Jurkat, Clone E6-1 (cell line): Measurements from ENCODE around the gene EXOC8.
A peak's percentile ranks its signal among the peaks of the same experiment; 100 is the strongest.
"Not testable (repeated sequence)": the region's sequence is repeated elsewhere in the genome, so short reads cannot be mapped to it uniquely, and the experiment has no call there.

Experiments
- DNase-seq: peaks from one replicate; pipeline ENCODE4 v3.0.0-alpha.2; 2011; ENCODE audit warnings: low read depth, low spot score
- H3K4me3 ChIP-seq: 2 replicates; pipeline ENCODE4 v1.5.1; 2011; ENCODE audit warnings: mild to moderate bottlenecking, low read length, control low read depth, moderate library complexity

The EXOC8 gene

DNA sequence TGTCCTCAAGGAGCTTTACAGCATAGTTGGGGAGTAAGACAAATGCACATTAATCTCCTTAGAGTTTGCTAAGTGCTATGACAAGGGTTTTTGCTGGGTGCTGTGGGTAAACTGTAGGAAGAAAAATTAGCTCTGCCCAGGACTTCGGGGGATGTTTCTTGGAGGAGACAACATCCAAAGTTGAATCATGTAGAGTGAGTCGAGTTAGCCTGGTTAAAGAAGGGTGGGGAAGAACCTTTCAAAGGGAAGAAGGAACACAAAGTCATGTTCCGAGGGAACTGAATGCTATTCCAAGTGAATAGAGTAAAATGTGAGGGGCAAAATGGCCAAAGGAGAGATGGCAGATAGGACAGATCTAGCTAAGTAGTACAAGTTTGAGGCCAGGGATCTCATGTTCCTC is 17.5 kb upstream of the EXOC8 start:
- H3K4me3 ChIP-seq, result no peak overlapping the region
- DNase-seq, result no peak

DNA sequence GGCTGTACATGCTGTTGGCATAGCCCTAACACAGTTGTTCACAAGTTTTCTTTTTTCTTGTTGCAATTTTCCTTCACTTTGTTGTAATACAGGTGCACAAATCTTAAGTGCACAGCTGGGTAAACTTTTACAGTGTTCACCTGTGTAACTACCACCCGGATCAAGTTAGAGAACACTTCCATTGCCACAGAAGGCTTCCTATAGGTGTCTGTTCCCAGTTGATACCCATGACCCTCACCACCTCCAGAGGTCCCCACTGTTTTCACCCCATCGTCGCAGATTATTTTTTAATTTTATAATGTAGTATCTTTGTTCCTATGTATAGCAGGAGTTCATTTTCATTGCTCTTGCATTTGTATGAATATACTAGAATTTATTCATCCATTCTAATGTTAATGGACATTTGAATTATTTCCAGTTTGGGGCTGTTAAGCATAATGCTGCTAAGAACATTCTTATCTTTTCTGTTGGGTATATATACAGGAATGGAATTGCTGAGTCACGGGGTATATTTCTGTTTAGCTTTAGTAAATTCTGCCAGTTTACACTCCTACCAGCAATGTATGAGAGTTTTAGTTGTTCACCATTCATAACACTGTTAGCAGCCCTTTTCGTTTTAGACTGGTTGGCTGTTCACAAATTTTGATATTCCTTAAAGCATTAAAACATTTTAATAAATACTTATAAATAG is 16.8 kb upstream of the EXOC8 start:
- no peak overlapping the region for H3K4me3 ChIP-seq
- no peak for DNase-seq

DNA sequence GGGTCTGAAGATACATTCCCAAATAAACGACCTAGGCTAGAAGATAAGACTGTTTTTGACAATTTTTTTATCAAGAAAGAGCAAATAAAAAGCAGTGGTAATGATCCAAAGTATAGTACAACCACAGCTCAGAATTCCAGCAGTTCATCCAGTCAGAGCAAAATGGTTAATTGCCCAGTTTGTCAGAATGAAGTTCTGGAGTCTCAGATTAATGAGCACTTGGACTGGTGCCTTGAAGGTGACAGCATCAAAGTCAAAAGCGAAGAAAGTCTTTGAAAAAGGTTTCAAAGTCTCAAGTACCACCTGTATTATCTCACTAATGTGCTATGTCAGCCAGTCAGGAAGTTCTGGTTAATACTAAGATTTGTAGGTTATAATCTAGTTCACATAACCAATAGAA is 15.4 kb upstream of the EXOC8 start:
- no peak overlapping the region for H3K4me3 ChIP-seq
- no peak for DNase-seq

DNA sequence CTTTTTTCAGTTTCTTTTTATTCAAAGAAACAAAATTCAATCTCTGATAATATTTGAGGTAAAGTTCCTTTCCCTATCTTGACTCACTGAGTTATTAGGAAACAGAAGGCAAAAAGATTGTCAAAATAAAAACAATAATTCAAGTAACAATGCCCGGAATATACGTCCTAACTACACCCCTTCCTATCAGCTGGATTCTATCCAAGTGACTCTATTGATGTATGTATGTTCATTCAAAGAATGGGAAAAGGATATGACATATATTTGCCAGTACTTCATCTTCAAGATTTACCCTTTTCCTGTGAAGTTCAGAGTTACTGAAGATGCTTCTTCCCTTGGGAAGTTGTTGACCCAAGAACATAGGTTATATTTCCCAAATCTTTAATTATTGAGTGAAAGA is 14.2 kb upstream of the EXOC8 start:
- DNase-seq, result no peak
- no peak overlapping the region for H3K4me3 ChIP-seq

DNA sequence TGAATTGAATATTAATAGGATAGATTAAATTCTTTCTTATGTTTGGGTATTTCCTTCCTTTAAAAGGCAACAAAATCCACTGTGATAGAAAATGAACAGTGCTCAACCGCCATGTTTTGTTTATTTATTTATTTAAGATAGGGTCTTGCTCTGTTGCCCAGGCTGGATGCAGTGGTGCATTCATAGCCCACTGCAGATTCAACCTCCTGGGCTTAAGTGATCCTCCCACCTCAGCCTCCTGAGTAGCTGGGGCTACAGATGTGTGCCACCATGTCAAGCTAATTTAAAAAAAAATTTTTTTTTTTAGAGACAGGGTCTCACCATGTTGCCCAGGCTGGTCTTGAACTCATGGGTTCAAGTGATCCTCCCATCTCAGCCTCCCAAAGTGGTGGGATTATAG is 11.2 kb upstream of the EXOC8 start:
- not testable (repeated sequence) for H3K4me3 ChIP-seq, DNase-seq

DNA sequence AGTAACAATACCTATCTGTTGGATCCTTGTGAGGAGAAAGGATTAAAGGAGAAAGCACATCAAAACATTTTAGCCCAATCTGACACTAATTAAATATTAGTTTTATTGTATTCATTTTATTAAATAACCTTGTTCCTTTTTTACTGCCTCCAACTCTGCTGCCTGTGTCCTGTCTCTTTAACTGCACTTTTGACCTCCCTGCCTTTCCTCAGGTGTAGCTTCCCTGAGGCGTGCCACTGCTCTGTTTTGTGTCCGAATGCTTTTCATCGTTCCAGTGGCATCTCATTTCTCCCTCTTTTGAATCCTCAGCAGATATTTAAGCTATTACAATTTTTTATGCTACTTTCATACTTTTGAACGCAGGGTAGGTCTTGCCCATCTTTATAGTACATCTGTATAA is 10.8 kb upstream of the EXOC8 start:
- H3K4me3 ChIP-seq, result no peak overlapping the region
- DNase-seq, result no peak

DNA sequence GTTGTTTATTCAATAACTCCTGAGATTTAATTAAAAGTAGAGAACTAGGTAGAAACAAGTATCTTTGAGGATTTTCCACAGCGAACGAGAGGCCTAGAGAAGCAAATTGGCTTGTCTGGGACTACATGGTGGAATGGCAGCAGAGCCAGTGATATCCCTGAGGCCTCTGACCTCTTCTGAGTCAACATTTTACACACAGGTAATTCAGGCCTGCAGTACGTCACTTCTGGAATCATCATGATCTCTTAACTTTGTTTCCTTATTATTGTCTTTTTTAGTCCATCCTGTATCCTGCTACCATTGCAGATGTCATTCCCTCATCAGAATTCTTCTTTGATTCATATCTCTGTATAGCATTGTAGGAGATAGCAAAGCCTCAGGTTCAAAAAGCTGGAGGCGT is 10.3 kb upstream of the EXOC8 start:
- no peak overlapping the region for H3K4me3 ChIP-seq
- no peak for DNase-seq

DNA sequence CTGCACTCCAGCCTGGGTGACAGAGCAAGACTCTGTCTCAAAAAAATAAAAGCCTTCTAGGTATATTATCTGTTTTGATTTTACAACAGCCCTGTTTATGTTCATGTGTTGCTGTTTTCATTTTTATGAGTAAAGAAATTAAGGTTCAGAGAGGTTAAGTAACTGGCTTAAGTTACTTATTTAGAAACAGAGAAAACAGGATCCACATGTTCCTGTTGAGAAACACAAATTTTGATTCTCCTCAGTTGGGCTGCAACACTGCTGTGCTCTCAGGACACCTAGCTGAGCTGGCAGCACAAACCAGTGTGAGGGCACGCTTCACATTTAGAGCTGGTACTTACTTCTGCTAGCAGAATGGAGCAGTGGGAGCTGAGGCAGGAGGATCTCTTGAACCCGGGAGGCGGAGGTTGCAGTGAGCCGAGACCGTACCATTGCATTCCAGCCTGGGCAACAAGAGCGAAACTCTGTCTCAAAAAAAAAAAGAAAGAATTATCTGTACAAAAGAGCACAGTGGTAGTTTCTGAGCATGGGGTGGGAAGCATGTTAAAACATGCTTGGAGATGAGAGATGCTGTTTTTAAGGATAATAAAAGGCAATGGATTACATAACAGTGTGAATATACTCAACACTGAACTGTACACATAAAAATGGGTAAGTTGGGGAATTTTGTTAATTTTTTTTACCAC is 2.8 kb upstream of the EXOC8 start:
- no peak overlapping the region for H3K4me3 ChIP-seq
- DNase-seq, result no peak

DNA sequence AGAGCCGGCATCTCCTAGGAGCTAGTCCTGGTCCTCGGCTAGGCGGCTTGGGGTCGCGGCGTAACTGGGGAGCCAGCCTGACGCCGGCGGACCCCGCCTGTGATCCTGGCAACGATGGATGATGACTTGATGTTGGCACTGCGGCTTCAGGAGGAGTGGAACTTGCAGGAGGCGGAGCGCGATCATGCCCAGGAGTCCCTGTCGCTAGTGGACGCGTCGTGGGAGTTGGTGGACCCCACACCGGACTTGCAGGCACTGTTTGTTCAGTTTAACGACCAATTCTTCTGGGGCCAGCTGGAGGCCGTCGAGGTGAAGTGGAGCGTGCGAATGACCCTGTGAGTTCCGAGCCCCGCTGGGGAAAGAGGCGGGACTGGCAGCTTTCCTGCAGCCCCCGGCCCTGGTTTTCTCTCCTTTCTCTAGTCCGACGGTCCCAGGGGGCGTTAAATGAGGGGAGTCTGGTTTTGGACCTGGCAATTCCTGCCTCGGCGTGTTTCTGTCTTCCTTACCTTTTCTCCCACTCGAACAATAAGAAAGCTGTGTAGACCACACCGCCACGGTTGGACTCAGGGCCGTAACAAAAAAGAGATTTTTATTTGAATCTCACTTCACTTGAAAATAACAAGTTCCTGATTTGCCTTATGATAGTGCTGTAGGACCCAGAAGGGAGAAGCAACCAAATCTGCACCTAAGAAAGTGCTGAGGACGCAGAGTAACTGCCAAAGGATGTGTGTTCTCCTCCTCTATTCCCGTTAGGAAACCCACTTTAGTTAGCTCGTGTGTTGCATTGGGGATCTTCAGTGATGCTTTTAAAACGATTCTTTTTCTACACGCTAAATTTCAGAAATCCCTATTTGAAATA is 847 bp upstream of the EXOC8 start, which contains the start of gene SPRTN:
TSS of gene SPRTN (plus strand) at position 24 of the 859 bp plus-strand sequence. CDS start at position 115, 91 bp downstream.
- peak within 1 kb of the TSS; percentile 98 for H3K4me3 ChIP-seq
- no peak for DNase-seq

DNA sequence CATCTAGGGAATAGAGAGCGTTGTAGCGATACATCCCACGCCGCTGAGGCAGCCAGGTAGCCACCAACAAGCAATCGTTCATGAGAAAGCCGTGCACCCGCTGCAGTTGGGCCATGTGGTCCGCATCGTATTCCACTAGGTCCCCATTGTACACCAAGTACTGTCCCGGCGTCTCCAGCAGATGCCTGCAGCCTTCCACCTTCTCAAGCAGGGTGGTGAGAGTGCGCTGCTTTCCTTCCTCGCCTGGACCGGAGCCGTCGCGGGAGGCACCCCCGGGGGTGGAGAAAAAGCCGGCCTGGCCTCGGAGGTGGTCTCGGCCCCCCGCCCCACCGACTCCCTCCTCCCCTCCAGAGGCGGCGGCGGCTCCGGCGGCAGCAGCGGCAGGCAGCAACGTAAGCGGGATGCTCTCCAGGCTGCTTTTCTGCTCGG is 595 bp downstream of the EXOC8 start:
- DNase-seq, result no peak
- peak overlapping the region; percentile 98 for H3K4me3 ChIP-seq

DNA sequence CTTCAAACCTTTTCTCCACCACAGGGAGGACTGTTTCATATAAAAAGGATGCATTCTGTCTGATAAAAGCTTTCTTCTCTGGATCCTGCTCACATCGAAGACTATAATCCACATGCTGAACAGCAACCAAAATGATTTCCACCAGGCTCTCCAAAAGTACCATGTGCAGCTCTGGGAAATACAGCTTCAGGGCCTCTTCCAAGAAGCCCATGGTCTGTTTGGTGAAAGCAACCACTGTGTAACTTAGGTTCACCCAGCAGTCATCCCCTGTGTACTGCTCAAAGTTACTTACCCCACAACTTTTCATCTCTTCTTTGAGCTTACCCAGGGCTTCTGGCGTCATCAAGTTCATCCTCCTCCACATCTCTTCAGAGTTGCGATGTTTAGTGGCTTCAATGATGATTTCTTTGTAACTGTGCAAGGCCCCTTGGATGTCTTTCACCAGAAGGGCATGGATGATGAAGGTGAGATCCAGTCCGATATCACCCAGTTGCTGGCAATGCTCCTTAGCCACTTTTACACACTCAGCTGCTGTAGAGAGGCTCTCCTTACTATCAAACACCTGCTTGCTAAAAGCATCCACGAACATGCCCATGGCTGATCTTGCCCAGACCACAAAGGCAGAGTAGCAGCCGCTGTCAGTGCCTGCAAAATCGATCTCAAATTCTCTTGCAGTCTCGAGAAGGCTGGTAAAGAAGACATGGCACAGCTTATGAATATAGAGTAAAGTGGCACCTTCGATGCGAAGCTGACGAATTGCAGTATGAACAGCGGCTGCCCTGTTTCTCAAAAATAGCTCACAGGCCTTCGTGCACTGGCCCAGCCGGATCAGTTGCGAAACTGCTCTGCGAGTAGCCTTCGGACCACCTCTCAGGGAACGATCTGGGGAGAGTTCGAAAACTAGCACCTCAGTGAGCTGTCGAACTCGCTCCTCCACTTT is 1.7 kb downstream of the EXOC8 start:
- DNase-seq, result no peak
- H3K4me3 ChIP-seq, result peak overlapping the region; percentile 98

DNA sequence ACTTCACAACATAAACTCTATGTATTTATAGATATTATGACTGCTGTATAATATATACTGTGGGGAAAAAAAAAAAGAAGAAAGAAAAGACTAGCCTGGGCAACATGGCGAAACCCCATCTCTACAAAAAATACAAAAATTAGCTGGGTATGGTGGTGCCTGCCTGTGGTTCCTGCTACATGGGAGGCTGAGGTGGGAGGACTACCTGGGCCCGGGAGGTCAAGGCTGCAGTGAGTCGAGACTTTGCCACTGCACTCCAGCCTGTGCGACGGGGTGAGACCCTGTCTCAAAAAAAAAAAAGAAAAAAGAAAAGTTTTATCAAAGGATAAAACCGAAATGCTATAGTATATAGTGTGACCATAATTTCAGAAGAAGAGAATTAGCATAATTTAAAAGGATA is 2.7 kb downstream of the EXOC8 start:
- no peak overlapping the region for H3K4me3 ChIP-seq

DNA sequence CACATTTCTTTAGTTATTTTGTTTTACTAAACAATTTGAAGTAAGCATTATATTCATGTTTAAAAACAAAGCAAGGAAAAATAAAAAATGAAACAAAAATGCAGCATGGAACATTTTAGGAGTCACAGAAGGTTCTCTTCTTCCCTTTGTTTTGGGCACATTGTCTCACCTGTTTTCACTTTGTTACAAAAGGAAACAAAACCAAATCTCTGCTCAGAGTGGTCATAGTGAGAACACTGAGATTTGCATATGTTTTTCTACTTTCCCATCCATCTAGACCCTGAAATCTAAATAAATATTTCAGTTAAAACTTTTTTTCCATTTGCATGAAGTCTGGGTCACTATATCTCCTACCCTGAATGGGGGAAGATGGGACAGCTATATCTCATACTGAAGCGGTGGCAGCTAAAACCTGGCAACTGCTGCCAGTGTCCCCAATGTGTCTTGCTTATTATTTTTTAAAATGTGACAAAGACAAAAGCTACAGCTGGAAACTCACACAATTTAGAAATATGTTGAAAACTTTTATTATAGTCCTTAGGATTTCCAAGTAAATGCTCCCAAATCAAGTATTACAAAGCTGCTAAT is 3.5 kb downstream of the EXOC8 start:
- H3K4me3 ChIP-seq, result no peak overlapping the region
- DNase-seq, result no peak

More for the DNA sequence above, 2.7 kb downstream of the EXOC8 start:
- DNase-seq, result no peak

DNA sequence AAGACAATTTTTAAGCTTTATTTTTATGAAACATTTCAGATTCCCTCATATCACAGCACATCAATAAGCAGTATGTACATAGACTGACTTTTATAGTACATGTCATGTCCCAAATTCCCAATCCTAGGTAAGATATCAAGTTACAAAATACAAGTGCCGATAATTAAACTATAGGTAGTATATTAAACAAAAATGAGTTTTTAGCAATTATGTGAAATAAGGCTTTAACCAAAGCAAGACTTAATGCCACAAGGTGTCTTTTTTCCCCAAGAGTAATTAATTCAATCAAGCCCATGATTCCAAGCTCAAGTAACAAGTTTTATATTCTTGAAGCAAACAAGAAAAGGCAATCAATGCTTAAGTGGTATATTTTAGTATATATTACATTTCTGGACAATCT is 4.9 kb downstream of the EXOC8 start:
- no peak overlapping the region for H3K4me3 ChIP-seq
- DNase-seq, result no peak

DNA sequence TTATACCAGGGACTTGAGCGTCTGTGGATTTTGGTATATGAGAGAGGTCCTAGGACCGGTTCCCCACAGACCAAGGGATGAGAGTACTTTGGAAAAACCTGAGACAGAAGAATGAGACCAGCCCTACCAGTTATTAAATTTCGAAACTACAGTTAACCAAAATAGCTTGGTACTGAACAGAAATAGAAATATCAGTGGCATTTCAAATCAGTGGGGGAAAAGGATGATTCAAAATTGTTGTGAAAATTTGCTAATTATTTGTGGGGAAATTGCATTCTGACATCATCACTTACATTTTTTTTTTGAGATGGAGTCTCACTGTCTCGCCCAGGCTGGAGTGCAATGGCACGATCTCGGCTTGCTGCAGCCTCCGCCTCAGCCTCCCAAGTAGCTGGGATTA is 8.2 kb downstream of the EXOC8 start:
- DNase-seq, result no peak
- no peak overlapping the region for H3K4me3 ChIP-seq

DNA sequence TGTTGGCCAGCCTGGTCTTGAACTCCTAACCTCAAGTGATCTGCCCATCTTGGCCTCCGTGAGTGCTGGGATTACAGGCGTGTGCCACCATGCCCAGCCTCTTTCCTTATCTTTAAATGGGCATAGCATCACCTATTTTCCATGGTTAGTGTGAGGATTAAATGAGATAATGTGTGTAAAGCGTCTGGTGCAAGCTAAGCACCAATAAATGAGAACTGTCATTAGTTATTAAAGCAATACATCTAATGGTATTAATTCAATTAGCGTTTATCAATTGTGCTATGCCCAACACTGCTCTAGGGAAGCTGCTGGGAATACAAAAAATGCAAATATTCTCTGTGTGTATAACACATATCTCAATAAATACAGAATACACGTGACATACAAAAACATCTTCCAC is 10.0 kb downstream of the EXOC8 start:
- H3K4me3 ChIP-seq, result no peak overlapping the region
- DNase-seq, result no peak

DNA sequence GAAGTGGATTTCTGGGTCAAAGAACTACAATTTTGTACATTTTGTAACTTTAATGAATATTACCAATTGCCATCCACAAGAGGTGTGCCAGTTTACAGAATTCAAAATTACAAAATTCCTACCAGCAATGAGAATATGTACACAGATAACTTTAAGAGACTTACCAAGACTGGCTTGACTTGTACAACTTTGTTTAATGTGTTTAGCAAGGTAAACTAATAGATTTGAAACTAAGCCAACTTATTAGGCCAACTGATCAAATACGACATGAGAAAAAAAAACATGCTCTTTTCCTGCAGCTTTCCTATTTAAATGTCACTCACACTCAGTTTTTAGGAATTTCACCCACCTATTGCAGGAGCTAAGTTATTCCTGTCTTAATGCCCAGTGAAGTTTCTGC is 11.4 kb downstream of the EXOC8 start:
- DNase-seq, result no peak
- H3K4me3 ChIP-seq, result no peak overlapping the region

DNA sequence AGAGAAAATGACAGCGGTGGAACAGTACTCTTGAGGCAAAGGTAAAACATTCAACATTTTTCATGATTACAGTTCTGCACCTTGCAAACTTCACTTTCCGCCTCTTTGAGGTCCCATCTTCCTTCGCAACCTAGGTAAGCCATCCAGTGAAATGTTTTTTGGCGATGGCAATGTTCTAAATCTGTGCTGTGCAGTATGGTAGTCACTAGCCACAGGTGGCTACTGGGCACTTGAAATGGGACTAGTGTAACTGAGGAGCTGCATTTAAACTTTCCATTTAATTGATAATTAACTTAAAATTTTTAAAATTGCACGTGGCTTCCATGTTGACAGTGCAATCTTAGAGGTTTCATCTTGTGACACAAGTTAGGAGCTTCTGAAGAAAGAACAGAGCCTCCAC is 13.0 kb downstream of the EXOC8 start:
- H3K4me3 ChIP-seq, result no peak overlapping the region
- no peak for DNase-seq
